GM08714 (cell line): Measurements from ENCODE around the gene MT1G.
"Not testable (repeated sequence)": the region's sequence is repeated elsewhere in the genome, so short reads cannot be mapped to it uniquely, and the experiment has no call there.

Experiments used
- H3K4me3 ChIP-seq: fragments of 200-500 bp; sonication (Bioruptor generic); 2 replicates; pipeline ENCODE4 v1.5.1; 2014; ENCODE audit warnings: mild to moderate bottlenecking, low read length, inconsistent platforms
- ZNF274 ChIP-seq: IDR thresholded peaks from 2 replicates; pipeline ENCODE4 v1.6.1; 2012; ENCODE audit warnings: mild to moderate bottlenecking, low read depth, low read length

MT1G gene

DNA sequence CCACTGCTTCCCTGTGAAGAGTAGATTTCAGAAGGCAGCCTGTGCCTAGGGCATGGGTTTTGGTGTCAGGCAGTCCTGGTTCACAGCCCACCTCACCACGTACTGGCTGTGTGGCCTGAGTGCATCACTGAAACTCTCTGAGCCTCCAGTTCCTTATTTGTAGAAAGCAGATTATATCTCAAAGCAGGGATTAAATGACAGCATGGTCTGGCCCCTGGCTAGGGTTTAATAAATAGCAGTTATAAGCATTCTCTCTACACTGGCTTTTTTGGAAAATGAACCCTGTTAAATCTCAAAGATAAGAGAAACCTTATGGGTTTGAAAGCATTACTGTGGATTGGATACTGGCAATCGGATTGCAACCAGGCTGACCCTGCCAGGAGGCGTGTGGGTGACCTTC is 38.3 kb downstream of the MT1G start:
- no peak for TF ChIP-seq ZNF274
- no peak overlapping the region for H3K4me3 ChIP-seq

DNA sequence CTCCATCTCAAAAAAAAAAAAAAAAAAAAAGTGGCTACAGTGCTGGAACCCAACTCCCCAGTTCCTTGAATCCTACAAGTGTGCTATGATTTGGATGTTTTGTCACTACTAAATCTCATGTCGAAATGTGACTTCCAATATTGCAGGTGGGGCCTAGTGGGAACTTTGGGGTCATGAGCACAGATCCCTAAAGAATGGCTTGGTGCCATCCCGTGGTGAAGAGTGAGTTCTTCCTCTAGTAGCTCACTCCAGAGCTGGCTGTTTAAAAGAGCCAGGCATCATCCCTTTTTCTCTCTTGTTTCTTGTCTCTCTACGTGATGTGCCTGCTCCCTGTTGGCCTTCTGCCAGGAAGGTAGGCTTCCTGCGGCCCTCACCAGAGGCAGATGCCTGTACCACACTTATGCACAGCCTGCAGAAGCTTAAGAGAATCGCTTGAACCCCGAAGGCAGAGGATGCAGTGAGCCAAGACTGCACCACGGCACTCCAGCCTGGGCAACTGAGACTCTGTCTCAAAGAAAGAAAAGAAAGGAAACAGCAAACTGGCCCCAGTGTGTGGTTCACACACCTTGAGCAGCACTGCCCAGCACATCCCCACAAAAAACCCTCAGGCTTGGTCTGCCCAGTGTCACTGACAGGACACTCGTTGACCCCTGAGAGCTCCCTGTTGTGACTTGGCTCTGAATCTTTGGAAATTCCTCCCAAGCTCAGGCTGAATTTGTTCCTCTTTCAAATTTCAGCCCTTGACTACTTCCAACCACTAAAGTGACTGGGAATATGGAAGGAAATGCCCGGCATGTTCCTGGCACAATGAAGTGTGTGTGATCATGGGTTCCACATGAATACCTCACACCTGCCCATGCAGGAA is 39.1 kb downstream of the MT1G start:
- H3K4me3 ChIP-seq = no peak overlapping the region
- TF ChIP-seq ZNF274 = no peak

DNA sequence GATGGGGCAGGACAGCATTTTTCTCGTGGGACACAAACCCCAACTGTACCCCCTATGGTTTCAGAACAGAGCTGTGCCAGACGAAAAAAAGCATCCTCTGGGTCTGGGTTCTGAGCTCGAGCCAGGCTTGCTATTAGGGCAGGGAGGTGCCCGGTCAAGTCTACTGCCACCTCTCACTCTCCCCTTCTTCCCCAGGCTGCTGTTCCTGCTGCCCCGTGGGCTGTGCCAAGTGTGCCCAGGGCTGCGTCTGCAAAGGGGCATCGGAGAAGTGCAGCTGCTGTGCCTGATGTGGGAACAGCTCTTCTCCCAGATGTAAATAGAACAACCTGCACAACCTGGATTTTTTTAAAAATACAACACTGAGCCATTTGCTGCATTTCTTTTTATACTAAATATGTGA is 41.2 kb downstream of the MT1G start:
- TF ChIP-seq ZNF274 = no peak
- H3K4me3 ChIP-seq = no peak overlapping the region

GRCh38 chr16:56625943-56626654 is 41.8 kb downstream of the MT1G start:
- TF ChIP-seq ZNF274 = no peak
- H3K4me3 ChIP-seq = peak overlapping the region; percentile 49; the same call in 1 of the 2 replicates

- TF ChIP-seq ZNF274 = no peak
- peak within 1 kb of the TSS; percentile 49; the same call in 1 of the 2 replicates for H3K4me3 ChIP-seq
Observed at GRCh38 chr16:56625140-56625942, 42.5 kb downstream of the MT1G start, which contains the start of gene MT1E. Gene MT1E (plus strand): TSS chr16:56625781. CDS start chr16:56625852, 71 bp downstream.

GRCh38 chr16:56623637-56624036 is 44.2 kb downstream of the MT1G start:
- TF ChIP-seq ZNF274 = no peak

GRCh38 chr16:56623184-56623583 is 44.7 kb downstream of the MT1G start:
- not testable (repeated sequence) for H3K4me3 ChIP-seq

More at GRCh38 chr16:56623637-56624036, 44.2 kb downstream of the MT1G start:
- H3K4me3 ChIP-seq = no peak overlapping the region

DNA sequence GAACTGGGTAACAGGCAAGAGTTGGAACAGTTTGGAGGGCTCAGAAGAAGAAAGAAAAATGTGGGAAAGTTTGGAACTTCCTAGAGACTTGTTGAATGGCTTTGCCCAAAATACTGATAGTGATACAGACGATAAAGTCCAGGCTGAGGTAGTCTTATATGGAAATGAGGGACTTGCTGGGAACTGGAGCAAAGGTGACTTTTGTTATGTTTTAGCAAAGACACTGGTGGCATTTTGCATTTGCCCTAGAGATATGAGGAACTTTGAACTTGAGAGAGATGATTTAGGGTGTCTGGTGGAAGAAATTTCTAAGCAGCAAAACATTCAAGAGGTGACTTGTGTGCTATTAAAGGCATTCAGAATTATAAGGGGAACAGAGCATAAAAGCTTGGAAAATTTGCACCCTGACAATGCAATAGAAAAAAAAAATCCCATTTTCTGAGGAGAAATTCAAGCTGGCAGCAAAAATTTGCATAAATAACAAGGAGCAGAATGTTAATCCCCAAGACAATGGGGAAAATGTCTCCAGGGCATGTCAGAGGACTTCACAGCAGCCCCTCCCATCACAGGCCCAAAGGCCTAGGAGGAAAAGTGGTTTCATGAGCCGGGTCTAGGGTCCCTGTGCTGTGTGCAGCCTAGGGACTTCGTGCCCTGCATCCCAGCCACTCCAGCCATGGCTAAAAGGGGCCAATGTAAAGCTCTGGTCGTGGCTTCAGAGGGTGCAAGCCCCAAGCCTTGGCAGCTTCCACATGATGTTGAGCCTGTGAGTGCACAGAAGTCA is 46.0 kb downstream of the MT1G start:
- H3K4me3 ChIP-seq = not testable (repeated sequence)

GRCh38 chr16:56620339-56620897 is 47.4 kb downstream of the MT1G start:
- no peak for TF ChIP-seq ZNF274
- no peak overlapping the region for H3K4me3 ChIP-seq

- no peak overlapping the region for H3K4me3 ChIP-seq
- no peak for TF ChIP-seq ZNF274
Observed at GRCh38 chr16:56618138-56618537, 49.7 kb downstream of the MT1G start.

DNA sequence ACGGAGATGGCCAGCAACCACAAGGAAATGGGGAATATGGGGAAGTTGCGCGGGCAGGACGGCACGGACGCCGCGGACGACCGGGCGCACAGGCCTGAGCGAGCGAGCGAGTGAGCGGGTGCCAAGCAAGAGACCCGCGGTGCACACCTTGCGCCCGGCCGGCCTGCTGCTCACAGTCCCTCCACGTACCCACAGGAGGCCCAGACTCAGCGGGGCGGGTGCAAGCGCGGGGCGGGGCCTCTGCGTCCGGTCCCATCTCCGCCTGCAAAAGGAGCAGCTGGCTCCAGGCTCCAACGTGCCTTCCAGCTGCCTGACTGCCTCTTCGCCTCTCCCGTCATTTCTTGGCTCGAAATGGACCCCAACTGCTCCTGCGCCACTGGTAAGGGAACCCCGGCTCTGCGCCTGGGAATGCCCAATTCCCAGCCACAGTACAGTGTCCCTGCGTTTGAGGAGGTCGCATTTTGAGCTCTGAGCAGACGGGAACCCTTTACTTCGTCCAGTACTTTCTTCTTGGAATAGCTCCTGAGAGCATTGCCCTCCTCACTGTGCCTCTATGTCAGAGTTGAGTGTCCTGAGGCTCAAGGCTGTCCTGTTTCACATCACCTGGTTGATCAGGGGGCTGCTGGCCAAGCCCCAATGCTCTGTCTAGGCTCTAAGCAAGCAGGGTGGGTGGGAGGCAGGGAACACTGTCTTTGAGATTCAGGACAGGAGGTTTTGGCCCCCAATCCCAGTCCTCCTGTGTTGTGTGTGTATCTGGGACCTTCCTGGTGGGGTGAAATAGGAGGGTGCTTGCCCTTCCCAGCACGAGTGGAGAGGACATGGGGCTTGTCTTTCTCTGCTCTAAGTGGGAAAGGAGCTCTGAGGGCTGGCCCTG is 50.4 kb downstream of the MT1G start:
- TF ChIP-seq ZNF274 = no peak
- H3K4me3 ChIP-seq = no peak overlapping the region
